Measurements from ENCODE around the gene CHAT. TPM values are rescaled to one million over a fixed set of nuclear protein-coding genes. Genes with fewer than 3 reads are reported as not detected.

CHAT gene
- total RNA-seq, 2 experiments from 2014 or later = not detected

- H3K27me3 Mint-ChIP-seq = peaks cover 66% of the 10 kb centered on the region
- CTCF ChIA-PET = no interaction called here
- ATAC-seq (ENCODE audit: poor library complexity) = no peak
- Histone ChIP-seq H3K36me3 (ENCODE audit: insufficient read depth, low read length) (no peaks in the 10 kb centered on the region), H3K4me1 (ENCODE audit: insufficient read depth, low read length) (no peaks in the 10 kb centered on the region), H3K4me3 (ENCODE audit: low read length) (no peak overlapping the region), H3K27ac (ENCODE audit: low read depth in 1 of 2, low read length in 2 of 2) (no peak overlapping the region), H3K27me3 (ENCODE audit: control insufficient read depth in 1 of 2, insufficient read depth in 2 of 2, low read length in 2 of 2) (peaks cover 26 to 45% of the 10 kb centered on the region in 2 experiments), H3K9me3 (ENCODE audit: control insufficient read depth in 1 of 2, insufficient read depth in 1 of 2, low read length in 2 of 2) (peaks cover 0 to 13% of the 10 kb centered on the region in 2 experiments)
- no peak for TF ChIP-seq CTCF (IDR thresholded peaks at IDR 0.05)
- H3K4me3 Mint-ChIP-seq = no peak overlapping the region
- H3K27ac Mint-ChIP-seq = no peak overlapping the region
- H3K4me1 Mint-ChIP-seq (ENCODE audit: low read depth) = no peaks in the 10 kb centered on the region
- H3K36me3 Mint-ChIP-seq (ENCODE audit: low read depth) = no peaks in the 10 kb centered on the region
- peaks cover 6% of the 10 kb centered on the region for H3K9me3 Mint-ChIP-seq
- DNase-seq = no peak
- intact Hi-C loops (cut with DNase I, micrococcal nuclease) = no loop called here
- POLR2A ChIA-PET = no interaction called here
Measured at GRCh38 chr10:49688261-49688846, 74.5 kb downstream of the CHAT start.

- Histone ChIP-seq H3K4me1 (ENCODE audit: insufficient read depth, low read length) (no peaks in the 10 kb centered on the region), H3K4me3 (ENCODE audit: low read length) (no peak overlapping the region), H3K36me3 (ENCODE audit: insufficient read depth, low read length) (no peaks in the 10 kb centered on the region), H3K9me3 (ENCODE audit: control insufficient read depth in 1 of 2, insufficient read depth in 1 of 2, low read length in 2 of 2) (peaks cover 0 to 15% of the 10 kb centered on the region in 2 experiments), H3K27me3 (ENCODE audit: control insufficient read depth in 1 of 2, insufficient read depth in 2 of 2, low read length in 2 of 2) (peaks cover 26 to 45% of the 10 kb centered on the region in 2 experiments), H3K27ac (ENCODE audit: low read depth in 1 of 2, low read length in 2 of 2) (no peak overlapping the region)
- no peak for TF ChIP-seq CTCF (IDR thresholded peaks at IDR 0.05)
- Mint-ChIP-seq H3K27me3 (peaks cover 72% of the 10 kb centered on the region), H3K36me3 (ENCODE audit: low read depth) (no peaks in the 10 kb centered on the region), H3K27ac (no peak overlapping the region), H3K9me3 (peaks cover 6% of the 10 kb centered on the region), H3K4me1 (ENCODE audit: low read depth) (no peaks in the 10 kb centered on the region), H3K4me3 (no peak overlapping the region)
- DNase-seq = no peak
- CTCF ChIA-PET = no interaction called here
- ATAC-seq (ENCODE audit: poor library complexity) = no peak
- intact Hi-C loops (cut with DNase I, micrococcal nuclease) = no loop called here
- POLR2A ChIA-PET = no interaction called here
Measured at GRCh38 chr10:49688920-49689319, 75.1 kb downstream of the CHAT start.

GRCh38 chr10:49689882-49690510, 76.2 kb downstream of the CHAT start:
- no peak for ATAC-seq (ENCODE audit: poor library complexity)
- Mint-ChIP-seq H3K4me1 (ENCODE audit: low read depth) (no peaks in the 10 kb centered on the region), H3K36me3 (ENCODE audit: low read depth) (no peaks in the 10 kb centered on the region), H3K27ac (no peak overlapping the region), H3K27me3 (peaks cover 79% of the 10 kb centered on the region), H3K4me3 (no peak overlapping the region), H3K9me3 (peaks cover 6% of the 10 kb centered on the region)
- no peaks in the 10 kb centered on the region for H3K36me3 ChIP-seq (ENCODE audit: insufficient read depth, low read length)
- H3K4me3 ChIP-seq (ENCODE audit: low read length) = no peak overlapping the region
- no peak overlapping the region for H3K27ac ChIP-seq (ENCODE audit: low read depth in 1 of 2, low read length in 2 of 2)
- intact Hi-C loops (cut with DNase I, micrococcal nuclease) = no loop called here
- H3K9me3 ChIP-seq (ENCODE audit: control insufficient read depth in 1 of 2, insufficient read depth in 1 of 2, low read length in 2 of 2) = peaks cover 0 to 15% of the 10 kb centered on the region in 2 experiments
- CTCF ChIA-PET = no interaction called here
- POLR2A ChIA-PET = no interaction called here
- no peak for TF ChIP-seq CTCF (IDR thresholded peaks at IDR 0.05)
- peaks cover 26 to 45% of the 10 kb centered on the region in 2 experiments for H3K27me3 ChIP-seq (ENCODE audit: control insufficient read depth in 1 of 2, insufficient read depth in 2 of 2, low read length in 2 of 2)
- H3K4me1 ChIP-seq (ENCODE audit: insufficient read depth, low read length) = no peaks in the 10 kb centered on the region
- no peak for DNase-seq

All from CD4-positive, alpha-beta T cell (primary cell).